Mucosa of stomach (tissue), 1 donor: ENCODE data around the gene STAT2.
"Not testable (repeated sequence)": the region's sequence is repeated elsewhere in the genome, so short reads cannot be mapped to it uniquely, and the experiment has no call there.

Experiments used
- H3K27me3 ChIP-seq: one replicate; pipeline ENCODE4 v1.7.0; 2013; ENCODE audit warnings: mild to moderate bottlenecking, low read length; ENCODE audit not compliant: control insufficient read depth, insufficient read depth
- H3K36me3 ChIP-seq: one replicate; pipeline ENCODE4 v1.7.0; 2013; ENCODE audit warnings: low read length; ENCODE audit not compliant: control insufficient read depth, insufficient read depth
- H3K4me1 ChIP-seq: one replicate; pipeline ENCODE4 v1.7.0; 2013; ENCODE audit warnings: mild to moderate bottlenecking, low read length; ENCODE audit not compliant: control insufficient read depth, insufficient read depth
- H3K4me3 ChIP-seq: one replicate; pipeline ENCODE4 v1.7.0; 2013; ENCODE audit warnings: low read length
- H3K9ac ChIP-seq: one replicate; pipeline ENCODE4 v1.7.0; 2013; ENCODE audit warnings: mild to moderate bottlenecking, low read length, moderate library complexity
- H3K9me3 ChIP-seq: one replicate; pipeline ENCODE4 v1.7.0; 2013; ENCODE audit warnings: mild to moderate bottlenecking, low read length, moderate library complexity; ENCODE audit not compliant: control insufficient read depth
- donor health status: Pancreatic carcinoma.

Gene STAT2

GRCh38 chr12:56334490-56334793 lies 25.5 kb downstream of the STAT2 start:
- Histone ChIP-seq H3K9ac (peak overlapping the region; percentile 95), H3K27me3 (no peaks in the 10 kb centered on the region), H3K36me3 (no peaks in the 10 kb centered on the region), H3K4me1 (peaks cover 10% of the 10 kb centered on the region), H3K9me3 (no peaks in the 10 kb centered on the region), H3K4me3 (peak overlapping the region; percentile 96)

- H3K9ac ChIP-seq, result peak within 1 kb of the TSS; percentile 95
- H3K4me1 ChIP-seq, result peaks cover 10% of the 10 kb centered on the region
- no peaks in the 10 kb centered on the region for H3K36me3 ChIP-seq
- H3K27me3 ChIP-seq, result no peaks in the 10 kb centered on the region
- H3K9me3 ChIP-seq, result no peaks in the 10 kb centered on the region
- peak within 1 kb of the TSS; percentile 96 for H3K4me3 ChIP-seq
These were observed 26.0 kb downstream of the STAT2 start, which contains the start of gene PAN2 for GRCh38 chr12:56333679-56334489. TSS of gene PAN2 (minus strand) at chr12:56334000. CDS start at chr12:56333094, 906 bp downstream.

- H3K4me3 ChIP-seq, result peak overlapping the region; percentile 96
- H3K36me3 ChIP-seq, result no peaks in the 10 kb centered on the region
- H3K9ac ChIP-seq, result peak overlapping the region; percentile 95
- no peaks in the 10 kb centered on the region for H3K9me3 ChIP-seq
- no peaks in the 10 kb centered on the region for H3K27me3 ChIP-seq
- H3K4me1 ChIP-seq, result peaks cover 16% of the 10 kb centered on the region
These were observed 26.7 kb downstream of the STAT2 start for GRCh38 chr12:56333197-56333678.

GRCh38 chr12:56332512-56333196 lies 27.3 kb downstream of the STAT2 start:
- H3K27me3 ChIP-seq, result no peaks in the 10 kb centered on the region
- peak overlapping the region; percentile 95 for H3K9ac ChIP-seq
- no peaks in the 10 kb centered on the region for H3K9me3 ChIP-seq
- H3K4me1 ChIP-seq, result peaks cover 16% of the 10 kb centered on the region
- H3K36me3 ChIP-seq, result no peaks in the 10 kb centered on the region
- peak overlapping the region; percentile 96 for H3K4me3 ChIP-seq

- Histone ChIP-seq H3K4me3 (no peak overlapping the region), H3K9me3 (no peaks in the 10 kb centered on the region), H3K9ac (no peak overlapping the region), H3K36me3 (peaks cover 9% of the 10 kb centered on the region), H3K4me1 (peaks cover 16% of the 10 kb centered on the region), H3K27me3 (no peaks in the 10 kb centered on the region)
These were observed 28.9 kb downstream of the STAT2 start for GRCh38 chr12:56330936-56331490.

DNA sequence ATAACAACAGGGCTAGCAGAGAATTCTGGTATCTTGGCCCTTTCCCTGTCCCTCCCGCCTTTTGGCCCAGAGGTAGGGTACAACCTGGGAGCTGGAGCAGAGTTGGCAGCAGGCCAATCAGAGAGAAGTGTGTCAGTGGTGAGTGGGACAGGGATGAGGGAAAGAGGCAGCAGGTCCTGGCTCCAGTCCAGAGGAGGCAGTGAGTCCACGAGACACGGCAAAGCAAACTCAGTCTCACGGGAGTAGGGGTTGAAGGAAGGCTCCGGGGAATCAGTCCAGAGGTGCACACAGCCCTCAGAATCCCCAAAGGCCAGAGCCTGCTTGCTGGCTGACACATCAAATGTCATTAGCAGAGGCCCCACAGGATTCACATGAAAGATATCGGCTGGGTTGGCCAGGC lies 33.4 kb downstream of the STAT2 start:
- Histone ChIP-seq H3K9ac (no peak overlapping the region), H3K36me3 (peaks cover 27% of the 10 kb centered on the region)

DNA sequence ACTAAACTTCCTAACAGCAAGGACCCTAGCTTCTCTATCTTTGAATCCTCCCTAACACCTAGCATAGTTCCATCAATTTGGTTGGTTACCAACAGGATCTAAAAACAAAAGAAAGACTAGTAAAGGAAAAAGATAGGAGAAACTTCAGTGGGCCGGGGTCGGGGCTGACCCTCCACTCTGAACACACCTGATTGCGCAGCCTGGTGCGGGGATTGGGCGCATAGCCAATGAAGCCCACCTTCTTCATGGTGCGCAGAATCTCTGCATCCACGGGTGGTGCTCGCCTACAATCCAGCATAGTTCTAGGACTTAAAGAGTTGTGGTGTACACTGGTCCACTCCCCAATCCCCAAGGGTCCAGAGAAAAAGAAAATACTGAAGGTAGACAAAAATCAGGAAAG lies 33.8 kb downstream of the STAT2 start:
- Histone ChIP-seq H3K9me3 (no peaks in the 10 kb centered on the region), H3K9ac (no peak overlapping the region), H3K27me3 (no peaks in the 10 kb centered on the region), H3K4me1 (peaks cover 6% of the 10 kb centered on the region), H3K36me3 (peaks cover 27% of the 10 kb centered on the region), H3K4me3 (no peak overlapping the region)

More for the DNA sequence above, 33.4 kb downstream of the STAT2 start:
- Histone ChIP-seq H3K4me3 (no peak overlapping the region), H3K9me3 (no peaks in the 10 kb centered on the region), H3K27me3 (no peaks in the 10 kb centered on the region), H3K4me1 (peaks cover 6% of the 10 kb centered on the region)

- peaks cover 27% of the 10 kb centered on the region for H3K36me3 ChIP-seq
- H3K9ac ChIP-seq, result no peak overlapping the region
- no peaks in the 10 kb centered on the region for H3K9me3 ChIP-seq
- H3K4me3 ChIP-seq, result no peak overlapping the region
- H3K4me1 ChIP-seq, result peaks cover 6% of the 10 kb centered on the region
- no peaks in the 10 kb centered on the region for H3K27me3 ChIP-seq
These were observed 35.7 kb downstream of the STAT2 start for GRCh38 chr12:56324206-56324605.

DNA sequence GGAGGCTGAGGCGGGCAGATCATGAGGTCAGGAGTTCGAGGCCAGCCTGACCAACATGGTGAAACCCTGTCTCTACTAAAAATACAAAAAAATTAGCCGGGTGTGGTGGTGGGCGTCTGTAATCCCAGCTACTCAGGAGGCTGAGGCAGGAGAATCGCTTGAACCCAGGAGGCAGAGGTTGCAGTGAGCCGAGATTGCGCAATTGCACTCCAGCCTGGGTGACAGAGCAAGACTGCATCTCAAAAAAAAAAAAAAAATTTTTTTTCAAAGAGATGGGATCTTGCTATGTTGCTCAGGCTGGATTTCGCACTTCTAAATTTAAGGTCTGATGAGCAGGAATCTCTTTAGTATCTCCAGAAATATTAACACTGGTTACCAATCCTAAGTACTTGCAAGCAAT lies 38.3 kb downstream of the STAT2 start:
- H3K4me3 ChIP-seq, H3K9me3 ChIP-seq, H3K27me3 ChIP-seq, H3K9ac ChIP-seq, H3K4me1 ChIP-seq: not testable (repeated sequence)
- H3K36me3 ChIP-seq, result peaks cover 28% of the 10 kb centered on the region

- H3K4me1 ChIP-seq, result no peaks in the 10 kb centered on the region
- no peak overlapping the region for H3K9ac ChIP-seq
- H3K4me3 ChIP-seq, result no peak overlapping the region
- H3K27me3 ChIP-seq, result no peaks in the 10 kb centered on the region
- H3K36me3 ChIP-seq, result peaks cover 23% of the 10 kb centered on the region
- H3K9me3 ChIP-seq, result no peaks in the 10 kb centered on the region
These were observed 38.9 kb downstream of the STAT2 start for GRCh38 chr12:56321027-56321426.

DNA sequence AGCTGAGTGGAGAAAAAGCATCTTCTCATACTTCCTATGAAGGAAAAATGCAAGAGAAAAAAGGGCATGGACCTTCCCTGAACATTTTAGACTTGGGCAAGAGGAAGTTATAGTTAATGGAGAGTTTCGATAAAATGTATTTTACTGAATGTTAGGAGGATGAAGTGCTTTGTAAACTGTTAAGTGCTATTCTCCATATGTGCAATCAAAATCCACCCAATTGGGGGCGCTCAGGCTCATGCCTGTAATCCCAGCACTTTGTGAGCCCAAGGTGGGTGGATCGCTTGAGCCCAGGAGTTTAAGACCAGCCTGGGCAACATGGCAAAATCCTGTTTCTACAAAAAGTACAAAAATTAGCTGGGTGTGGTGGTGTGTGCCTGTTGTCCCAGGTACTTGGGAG lies 42.2 kb downstream of the STAT2 start:
- H3K9me3 ChIP-seq, result no peaks in the 10 kb centered on the region
- H3K4me1 ChIP-seq, result peaks cover 13% of the 10 kb centered on the region
- no peak overlapping the region for H3K9ac ChIP-seq
- peaks cover 4% of the 10 kb centered on the region for H3K36me3 ChIP-seq
- no peak overlapping the region for H3K4me3 ChIP-seq
- no peaks in the 10 kb centered on the region for H3K27me3 ChIP-seq
